Gastroesophageal sphincter (tissue), 4 donors: Measurements from ENCODE around the gene UGT1A3. TPM values are rescaled to one million over a fixed set of nuclear protein-coding genes. Genes with fewer than 3 reads are reported as not detected.

ENCODE experiments used
- ATAC-seq: fragments of 150-250 bp; one replicate; pipeline ENCODE4 v1.9.1; 2016; ENCODE audit warnings: mild to moderate bottlenecking, moderate library complexity
- H3K27ac ChIP-seq, 4 donors: fragments of 200-600 bp; sonication (generic) in 3 of 4; 1 replicate in 3 of 4; 2 replicates in 1 of 4; pipeline ENCODE4 v1.5.1; 2016 to 2019
- H3K27me3 ChIP-seq: fragments of 200-600 bp; sonication (generic); one replicate; pipeline ENCODE4 v1.5.1; 2019
- H3K36me3 ChIP-seq, 2 donors: fragments of 200-600 bp; sonication (generic); one replicate each; pipeline ENCODE4 v1.5.1; 2019; ENCODE audit warnings: control low read depth in 1 of 2
- H3K4me1 ChIP-seq, 3 donors: fragments of 200-600 bp; sonication (generic); 1 replicate in 2 of 3; 2 replicates in 1 of 3; pipeline ENCODE4 v1.5.1; 2016 to 2019; ENCODE audit warnings: control low read depth in 2 of 3
- H3K4me3 ChIP-seq, 2 donors: fragments of 200-600 bp; sonication (generic); one replicate each; pipeline ENCODE4 v1.5.1; 2019; ENCODE audit warnings: mild to moderate bottlenecking in 1 of 2, moderate library complexity in 1 of 2
- H3K9me3 ChIP-seq, 3 donors: fragments of 200-600 bp; sonication (generic); one replicate each; pipeline ENCODE4 v1.5.1; 2017 to 2019; ENCODE audit warnings: control low read depth in 2 of 3
- CTCF ChIP-seq, 4 experiments: fragments of 200-600 bp in 2 of 4; fragments of 450-650 bp in 2 of 4; sonication (generic) in 1 of 4; IDR thresholded peaks; one replicate each; pipeline ENCODE4 v1.5.1; 2017 to 2019; ENCODE audit warnings: antibody characterized with exemption in 4 of 4, mild to moderate bottlenecking in 2 of 4, moderate library complexity in 2 of 4
- EP300 ChIP-seq: sonication (generic); formaldehyde crosslinking; IDR thresholded peaks from one replicate; pipeline ENCODE4 v1.6.1; 2017; ENCODE audit warnings: antibody characterized with exemption, mild to moderate bottlenecking
- POLR2A ChIP-seq, 2 donors: fragments of 450-650 bp; IDR thresholded peaks; one replicate each; pipeline ENCODE4 v1.6.1; 2017; ENCODE audit warnings: antibody characterized with exemption in 2 of 2, mild to moderate bottlenecking in 2 of 2, moderate library complexity in 1 of 2
- POLR2AphosphoS5 ChIP-seq: sonication (generic); formaldehyde crosslinking; IDR thresholded peaks from one replicate; pipeline ENCODE4 v1.6.1; 2017; ENCODE audit warnings: antibody characterized with exemption
- whole genome bisulfite sequencing, 2 donors: methylation state at CpG; one replicate each; pipeline ENCODE4 v1.1.5; 2018; ENCODE audit warnings: low coverage in 1 of 2; 5-methylcytosine and 5-hydroxymethylcytosine counted together
- total RNA-seq, 4 donors: library from RNA; depleted of rRNA; stranded (reverse); fragments of >200 nt; gene quantifications; one replicate each; pipeline ENCODE4 v1.1.0, GENCODE V29; 2016

Gene UGT1A3
- total RNA-seq, 4 donors from 2014 or later = not detected

DNA sequence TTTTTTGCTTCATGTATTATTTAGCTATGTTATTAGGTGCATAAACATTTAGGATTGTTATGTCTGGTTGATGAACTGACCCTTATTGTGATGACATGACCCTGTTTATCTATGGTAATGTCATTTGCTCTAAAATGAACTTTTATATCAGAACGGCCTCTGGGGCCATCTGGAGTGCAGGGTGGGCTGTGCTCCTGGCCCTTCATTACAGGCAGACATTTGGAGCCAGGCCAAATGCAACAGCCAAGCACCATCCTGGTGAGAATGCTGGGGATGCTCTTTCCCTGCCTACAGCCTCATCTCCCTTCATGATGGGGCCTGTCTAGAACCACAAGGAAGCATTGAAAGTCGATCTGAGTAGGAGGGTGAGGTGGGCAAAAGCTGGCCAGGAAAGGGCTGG is 87.5 kb downstream of the UGT1A3 start:
- H3K27me3 ChIP-seq = peaks cover 9% of the 10 kb centered on the region
- no peak for ATAC-seq
- peaks cover 0 to 7% (median 0%) of the 10 kb centered on the region in 3 donors for H3K9me3 ChIP-seq
- H3K4me3 ChIP-seq = no peak overlapping the region
- 14 to 30% methylated on average over 1 to 2 of the region's 2 CpGs for WGBS, 2 donors
- no peak overlapping the region for H3K27ac ChIP-seq
- no peaks in the 10 kb centered on the region for H3K36me3 ChIP-seq
- TF ChIP-seq POLR2A (IDR thresholded peaks at IDR 0.05) (no peak), POLR2AphosphoS5 (no peak), CTCF (IDR thresholded peaks at IDR 0.05) (no peak), EP300 (no peak)
- H3K4me1 ChIP-seq = no peaks in the 10 kb centered on the region

DNA sequence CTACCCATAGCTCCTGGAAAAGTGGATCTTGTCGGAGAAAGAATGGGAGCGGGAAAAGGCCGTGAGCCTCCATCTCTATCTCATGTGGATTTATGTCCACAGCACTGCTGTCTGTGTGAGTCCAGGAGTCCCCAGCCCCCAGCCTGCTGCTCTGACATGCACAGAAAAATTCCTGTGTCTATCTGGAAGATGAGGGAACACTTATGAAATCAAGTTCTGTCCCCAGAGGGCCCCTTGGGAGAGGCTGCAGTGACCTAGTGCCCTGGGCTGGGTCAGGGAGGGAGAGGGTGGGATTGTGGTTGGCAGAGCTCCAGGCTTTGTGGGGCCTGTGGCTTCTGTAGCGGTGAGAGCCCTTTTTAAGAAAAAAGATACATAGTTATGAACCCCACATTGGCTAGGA is 87.9 kb downstream of the UGT1A3 start:
- Histone ChIP-seq H3K4me1 (no peaks in the 10 kb centered on the region), H3K36me3 (no peaks in the 10 kb centered on the region), H3K9me3 (peaks cover 0 to 7% (median 0%) of the 10 kb centered on the region in 3 donors), H3K27ac (no peak overlapping the region), H3K4me3 (no peak overlapping the region), H3K27me3 (peaks cover 9% of the 10 kb centered on the region)
- TF ChIP-seq POLR2AphosphoS5 (no peak), EP300 (no peak), CTCF (IDR thresholded peaks at IDR 0.05) (no peak), POLR2A (IDR thresholded peaks at IDR 0.05) (no peak)
- no peak for ATAC-seq
- 73 to 83% methylated on average over 3 to 4 of the region's 4 CpGs for WGBS, 2 donors

DNA sequence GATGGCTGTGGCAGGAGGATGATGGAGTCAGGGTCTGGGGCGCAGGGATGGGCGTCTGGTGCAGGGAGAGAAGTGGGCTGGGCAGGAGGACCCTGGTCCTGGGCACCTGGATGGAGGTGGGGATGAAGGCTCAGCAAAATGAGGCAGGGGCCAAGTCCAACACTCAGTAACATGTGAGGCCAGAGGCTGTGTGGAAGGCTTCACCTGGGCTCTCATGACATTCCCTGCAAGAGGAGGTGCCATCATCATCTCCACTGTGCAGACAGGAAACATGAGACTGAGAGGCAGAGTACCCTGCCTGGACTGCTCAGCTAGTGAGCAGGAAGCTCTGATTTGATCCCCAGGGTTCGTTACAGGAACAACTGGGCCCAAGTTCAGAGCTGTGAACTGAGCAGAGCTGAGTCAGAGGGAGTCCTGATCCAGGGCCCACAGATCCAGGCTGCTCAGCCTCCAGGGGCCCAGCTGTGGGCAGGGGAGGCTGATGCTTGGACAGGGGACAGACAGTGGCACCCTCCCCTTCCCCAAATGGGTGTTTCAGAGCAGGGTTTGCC is 88.6 kb downstream of the UGT1A3 start:
- no peak overlapping the region for H3K27ac ChIP-seq
- H3K9me3 ChIP-seq = peaks cover 0 to 7% (median 0%) of the 10 kb centered on the region in 3 donors
- H3K4me1 ChIP-seq = no peaks in the 10 kb centered on the region
- 20% methylated on average over 1 of the region's 3 CpGs; no CpG with 5 or more reads in 1 of the 2 donors for WGBS, 2 donors
- peaks cover 9% of the 10 kb centered on the region for H3K27me3 ChIP-seq
- no peaks in the 10 kb centered on the region for H3K36me3 ChIP-seq
- no peak overlapping the region for H3K4me3 ChIP-seq
- no peak for TF ChIP-seq EP300
- no peak for TF ChIP-seq CTCF (IDR thresholded peaks at IDR 0.05)
- no peak for TF ChIP-seq POLR2AphosphoS5
- TF ChIP-seq POLR2A (IDR thresholded peaks at IDR 0.05) = no peak
- peak; percentile 13 for ATAC-seq

DNA sequence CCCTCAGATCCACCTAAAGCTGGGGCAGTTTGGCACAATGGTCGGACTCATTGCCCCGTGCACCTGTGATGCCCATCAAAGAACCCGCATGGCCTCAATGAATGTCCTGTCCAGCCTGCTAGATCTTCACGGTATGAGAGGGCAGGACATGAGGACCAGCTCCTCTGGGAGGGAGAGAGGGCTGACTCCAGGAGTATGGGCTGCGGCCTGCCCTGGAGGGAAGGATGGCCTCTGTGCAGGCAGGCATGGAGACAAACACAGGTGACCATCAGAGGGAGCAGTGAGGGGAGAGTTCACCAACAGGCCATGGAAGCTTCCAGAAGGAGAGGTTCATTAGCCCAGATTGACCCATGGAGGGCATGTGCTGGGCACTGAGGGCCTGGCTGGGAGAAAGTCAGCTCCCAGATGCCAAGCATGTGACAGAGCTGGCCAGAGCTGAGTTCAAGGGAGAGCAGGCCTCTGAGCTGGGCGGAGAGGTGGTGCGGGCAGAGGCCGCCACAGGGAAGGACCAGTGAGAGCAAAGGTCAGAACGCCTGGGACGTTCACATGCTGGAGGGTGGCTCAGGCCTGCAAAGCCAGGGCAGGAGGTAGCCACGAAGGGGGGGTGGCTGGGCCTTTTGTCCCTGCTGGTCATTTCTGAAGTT is 89.3 kb downstream of the UGT1A3 start:
- Histone ChIP-seq H3K27ac (no peak overlapping the region), H3K4me3 (no peak overlapping the region), H3K27me3 (peaks cover 7% of the 10 kb centered on the region), H3K36me3 (no peaks in the 10 kb centered on the region), H3K4me1 (no peaks in the 10 kb centered on the region), H3K9me3 (peaks cover 0 to 7% (median 0%) of the 10 kb centered on the region in 3 donors)
- TF ChIP-seq POLR2A (IDR thresholded peaks at IDR 0.05) (no peak), POLR2AphosphoS5 (no peak), CTCF (IDR thresholded peaks at IDR 0.05) (no peak), EP300 (no peak)
- 76 to 100% methylated on average over 1 to 3 of the region's 11 CpGs for WGBS, 2 donors
- no peak for ATAC-seq
